GM19043 (cell line): ENCODE data around the gene RTL1.

Source experiments
- ATAC-seq: cut with Tn5 transposase; IDR thresholded peaks from one replicate; pipeline ENCODE4 v1.9.1; 2021; ENCODE audit warnings: low read depth; ENCODE audit not compliant: unreplicated experiment

RTL1 gene

DNA sequence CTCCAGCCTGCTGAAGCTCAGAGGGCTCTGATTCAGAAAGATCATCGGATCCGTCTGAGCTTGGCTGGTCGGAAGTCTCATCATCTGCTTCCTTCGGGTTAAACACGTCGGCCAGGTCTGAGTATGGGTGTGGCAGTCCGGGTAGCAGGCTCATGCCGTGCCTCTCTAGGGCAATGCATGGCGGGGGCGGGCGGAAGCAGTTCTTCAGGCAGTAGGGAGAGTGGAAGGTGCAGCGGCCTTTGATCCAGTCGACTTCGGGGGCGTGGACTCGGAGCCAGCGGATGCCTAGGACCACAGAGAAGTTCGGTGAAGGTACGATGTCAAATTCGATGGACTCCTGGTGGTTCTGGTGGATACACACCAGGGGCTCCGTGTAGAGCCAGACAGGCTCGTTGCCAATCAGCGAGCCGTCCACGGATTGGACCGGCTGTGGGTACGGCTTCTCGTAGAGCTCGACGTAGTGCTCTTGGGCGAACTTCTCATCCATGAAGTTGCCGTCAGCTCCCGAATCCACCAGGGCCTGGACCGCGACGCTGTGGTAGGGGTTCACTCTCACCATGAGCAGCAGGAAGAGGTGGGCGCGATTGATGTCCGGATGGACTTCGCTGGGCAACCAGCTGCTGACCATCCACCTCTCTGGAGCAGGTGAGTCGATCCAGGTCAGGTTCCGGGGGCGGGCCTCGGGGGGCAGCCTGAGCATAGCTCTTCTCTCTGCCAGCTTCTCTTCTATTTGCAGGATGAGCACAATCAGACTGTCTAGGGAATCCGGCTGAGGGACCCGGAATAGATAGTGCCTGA lies 20.3 kb downstream of the RTL1 start:
- no peak for ATAC-seq

DNA sequence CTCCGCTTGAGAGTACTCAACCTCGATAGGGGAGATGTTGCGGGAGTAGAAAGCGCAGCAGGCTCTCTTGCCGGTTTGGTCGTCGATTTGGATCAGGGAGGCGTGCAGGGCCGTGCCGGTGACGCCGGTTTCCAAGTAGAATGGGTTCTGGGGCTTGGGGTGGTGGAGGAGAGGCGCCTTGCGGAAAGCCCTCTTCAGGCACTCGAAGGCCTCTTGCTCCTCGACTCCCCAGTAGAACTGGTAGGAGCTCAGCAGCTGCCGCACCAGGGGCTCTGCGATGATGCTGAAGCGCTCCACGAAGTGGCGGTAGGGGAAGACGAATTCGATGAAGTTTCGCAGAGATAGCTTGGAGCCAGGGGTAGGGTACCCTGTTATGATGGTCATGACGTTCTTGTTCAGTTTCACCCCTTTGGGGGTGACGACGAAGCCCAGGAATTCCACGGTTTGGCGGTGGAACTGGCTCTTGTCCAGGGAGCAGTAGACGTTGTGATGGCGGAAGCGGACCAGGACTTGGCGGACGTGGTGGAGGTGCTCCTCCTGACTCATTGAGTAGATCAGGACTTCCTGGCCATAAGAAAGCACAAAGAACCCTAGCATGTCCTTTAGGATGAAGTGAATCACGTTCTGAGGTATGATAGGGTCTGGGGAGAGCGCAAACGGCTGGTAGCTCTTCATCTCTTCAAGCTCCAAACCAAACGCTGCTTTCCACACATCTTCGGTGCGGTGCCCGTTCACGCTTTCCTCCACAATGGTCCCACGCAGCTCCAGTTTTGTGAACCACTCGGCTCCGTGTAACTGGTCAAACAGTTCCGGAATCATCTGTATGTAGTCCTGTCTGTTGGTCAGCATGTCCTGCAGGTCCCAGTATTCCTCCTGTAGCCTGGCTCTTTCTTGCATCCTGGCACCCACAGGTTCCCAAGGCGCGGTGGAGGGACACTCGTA lies 21.2 kb downstream of the RTL1 start:
- ATAC-seq = no peak

DNA sequence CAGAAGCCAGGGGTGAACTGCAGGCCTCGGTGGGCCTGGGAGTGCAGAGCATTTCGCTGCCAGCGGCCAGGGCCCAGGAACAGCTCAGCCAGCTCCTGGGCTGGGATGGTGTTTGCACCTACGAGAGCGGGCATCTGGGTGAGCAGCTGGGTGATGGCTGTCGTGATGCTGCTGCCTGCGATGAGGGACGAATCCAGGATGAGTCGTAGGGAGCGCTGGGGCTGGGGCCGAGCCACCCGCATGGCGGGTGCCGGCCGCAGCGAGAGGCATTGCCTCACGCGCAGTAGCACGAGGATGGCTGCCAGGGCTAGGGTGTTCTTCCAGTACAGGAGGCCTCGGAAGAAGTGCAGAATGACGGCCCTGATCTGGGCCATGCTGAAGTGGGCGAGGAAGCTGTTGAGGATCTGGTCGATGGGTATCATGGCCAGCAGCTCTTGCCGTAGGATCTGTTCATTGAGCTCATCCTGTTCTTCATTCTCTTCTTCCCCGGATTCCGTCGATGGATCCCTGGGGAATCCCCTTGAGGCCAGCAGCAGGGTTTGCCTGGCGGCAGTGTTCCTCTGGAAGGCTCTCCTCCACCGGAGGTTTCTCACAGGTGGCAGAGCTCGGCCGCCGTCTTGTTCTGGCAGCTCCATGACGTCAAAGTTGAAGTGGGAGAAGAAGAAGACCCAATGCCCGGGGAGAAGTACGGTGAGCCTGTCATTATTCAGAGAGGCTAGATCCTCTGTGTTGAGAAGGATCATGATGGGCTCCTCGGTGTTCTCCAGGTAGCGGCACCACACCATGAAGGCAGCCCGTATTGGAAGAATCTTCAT lies 22.1 kb downstream of the RTL1 start:
- no peak for ATAC-seq

DNA sequence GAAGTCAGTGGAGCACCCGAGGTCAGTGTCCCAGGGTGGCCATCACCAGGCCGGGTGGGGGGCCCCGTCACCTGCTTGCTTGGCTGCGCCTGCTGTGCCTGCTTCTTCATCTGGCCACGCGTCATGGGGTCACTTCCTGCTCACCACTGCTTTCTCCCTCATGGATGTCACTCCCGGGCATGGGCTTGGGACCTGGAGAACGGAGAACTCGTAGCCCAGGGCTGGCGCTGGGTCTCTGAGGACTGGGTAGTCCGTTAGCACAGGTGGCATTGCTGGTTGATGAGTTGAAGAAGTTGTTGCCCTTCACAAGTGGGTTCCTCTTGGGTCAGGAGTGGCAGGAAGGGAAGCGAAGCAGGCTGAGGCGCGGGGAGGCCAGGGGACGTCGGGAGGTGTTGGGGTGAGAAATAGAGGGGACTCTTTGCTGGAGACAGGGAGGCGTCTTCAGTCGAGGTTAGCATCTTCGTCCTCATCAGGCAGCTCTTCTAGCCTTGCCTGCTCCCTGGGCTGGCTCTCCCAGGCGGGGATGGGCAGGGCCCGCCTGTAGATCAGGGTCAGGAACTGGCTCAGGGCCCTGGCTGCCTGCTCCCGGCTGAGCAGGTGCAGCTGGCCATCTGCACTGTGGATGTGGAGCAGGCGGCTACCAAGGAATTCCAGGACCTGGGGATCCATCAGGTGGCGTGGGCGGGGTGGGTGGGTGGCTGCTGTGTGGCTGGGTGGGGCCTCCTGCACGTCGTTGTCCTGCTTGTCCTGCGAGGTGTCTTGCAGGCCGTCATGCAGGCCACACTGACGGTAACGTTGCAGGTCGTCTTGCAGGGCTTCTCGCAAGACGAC lies 23.0 kb downstream of the RTL1 start:
- ATAC-seq = no peak

DNA sequence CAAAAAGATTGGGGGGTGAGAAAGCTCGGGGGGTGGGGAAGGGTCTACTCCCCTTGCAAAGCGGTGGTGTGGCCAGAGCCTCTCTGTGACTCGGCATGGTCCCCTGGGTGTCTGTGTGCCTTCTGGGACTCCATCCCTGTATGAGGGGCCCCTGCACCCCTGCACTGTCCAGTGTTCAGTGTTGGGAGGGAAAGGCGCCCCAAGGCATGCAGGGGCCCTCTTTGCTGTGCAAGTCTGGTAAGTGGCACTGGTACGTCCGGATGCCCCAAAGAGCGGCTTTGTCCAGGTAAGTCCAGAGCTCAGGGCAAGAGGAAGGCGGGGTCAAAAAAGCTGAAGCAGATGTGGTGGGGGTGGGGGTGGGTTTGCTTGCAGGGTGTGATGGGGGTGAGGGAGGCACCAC lies 23.7 kb downstream of the RTL1 start:
- ATAC-seq = no peak

DNA sequence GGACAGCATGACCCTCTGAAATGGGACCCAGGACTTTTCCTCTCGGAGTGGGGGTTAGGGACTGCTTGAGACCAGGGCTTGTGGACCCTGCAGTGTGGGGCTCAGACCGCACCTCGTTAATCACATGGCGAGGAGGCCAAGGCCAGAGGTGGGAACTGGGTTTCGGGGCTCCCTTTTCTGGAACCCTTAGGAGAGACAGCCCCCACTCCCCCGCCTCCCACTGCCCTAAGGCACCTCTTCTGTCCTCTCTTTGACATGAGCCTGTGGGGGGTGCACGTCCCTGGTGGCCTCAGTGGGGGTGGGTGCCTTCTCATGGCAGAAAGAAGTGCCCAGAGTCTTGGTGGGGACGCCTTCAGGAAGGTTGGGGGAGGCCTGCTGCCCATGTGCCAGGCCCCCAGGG lies 24.3 kb downstream of the RTL1 start:
- no peak for ATAC-seq

DNA sequence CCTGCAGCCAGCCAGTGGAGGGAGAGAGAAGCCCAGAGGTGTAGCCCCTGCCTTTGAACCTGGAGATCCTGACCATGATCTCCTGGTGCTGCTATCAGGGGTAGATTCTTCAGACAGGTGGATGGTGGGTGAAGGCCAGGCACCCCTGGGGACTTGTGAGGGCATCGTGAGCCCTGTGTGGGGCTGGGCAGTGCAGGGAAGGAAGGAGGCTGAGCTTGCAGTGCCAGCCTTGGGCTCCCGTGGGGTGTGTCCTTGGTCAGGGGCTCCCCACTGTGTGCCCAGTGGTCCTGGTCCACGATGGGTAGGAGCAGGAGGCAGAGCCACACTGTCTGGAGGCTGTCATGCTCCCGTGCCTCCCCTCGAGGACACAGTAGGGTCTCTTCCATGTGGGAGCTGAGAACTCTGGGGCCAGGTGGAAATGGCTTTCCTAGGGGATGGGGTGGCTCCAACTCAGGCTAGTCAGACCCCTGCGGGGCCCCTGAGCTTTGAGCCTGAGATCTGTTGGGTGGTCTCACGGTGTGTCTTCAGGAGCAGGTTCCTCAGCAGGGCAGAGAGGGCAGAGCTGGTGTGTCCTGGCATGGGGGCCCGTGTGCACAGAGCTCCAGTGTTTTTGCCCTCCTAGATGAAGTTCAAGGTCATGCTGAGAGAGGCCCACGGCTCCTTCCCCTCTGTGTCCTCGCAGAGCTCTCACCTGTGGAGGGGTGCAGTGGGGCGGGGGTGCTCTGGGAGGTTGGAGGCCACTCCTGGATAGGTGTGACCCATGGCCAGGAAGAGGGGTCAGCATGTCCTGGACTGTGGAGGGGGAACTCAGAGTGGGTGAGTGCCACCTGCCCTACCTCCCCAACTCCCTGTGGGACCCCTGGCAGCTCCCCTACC lies 25.0 kb downstream of the RTL1 start:
- ATAC-seq = no peak

DNA sequence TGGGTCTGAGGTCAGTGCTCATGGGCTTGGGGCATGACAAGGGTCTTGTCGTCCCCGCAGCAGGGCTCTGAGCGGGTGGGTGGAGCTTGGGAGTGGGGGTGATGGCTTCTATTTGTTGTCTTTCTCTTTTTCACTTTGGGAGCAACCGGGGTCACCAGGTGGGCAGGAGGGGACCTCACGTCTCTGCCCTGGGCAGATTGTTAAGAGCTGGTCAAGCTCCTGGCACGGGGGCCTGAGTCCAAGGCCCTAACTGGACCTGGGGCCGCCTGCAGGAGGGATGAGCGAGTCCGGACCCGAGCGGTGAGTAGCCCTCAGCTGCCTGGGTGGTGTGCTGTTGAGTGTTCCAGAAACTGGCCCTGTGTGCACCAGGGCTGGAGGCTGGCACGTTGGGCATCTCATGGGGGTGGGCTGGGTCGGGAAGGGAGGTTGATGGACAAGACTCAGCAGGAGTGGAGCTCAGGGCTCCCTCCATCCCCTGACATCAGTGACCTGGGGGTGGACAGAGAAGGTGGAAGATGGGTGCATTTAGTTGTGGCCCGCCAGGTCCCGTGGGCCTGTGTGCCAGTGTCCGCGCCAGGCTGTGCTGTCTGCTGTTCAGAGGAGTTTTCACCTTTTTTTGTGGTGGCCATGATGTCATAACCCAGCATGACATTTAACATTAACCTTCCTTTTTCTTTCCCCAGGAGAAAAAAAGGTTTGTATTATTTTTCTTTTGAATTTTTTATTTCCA lies 27.5 kb downstream of the RTL1 start:
- no peak for ATAC-seq

DNA sequence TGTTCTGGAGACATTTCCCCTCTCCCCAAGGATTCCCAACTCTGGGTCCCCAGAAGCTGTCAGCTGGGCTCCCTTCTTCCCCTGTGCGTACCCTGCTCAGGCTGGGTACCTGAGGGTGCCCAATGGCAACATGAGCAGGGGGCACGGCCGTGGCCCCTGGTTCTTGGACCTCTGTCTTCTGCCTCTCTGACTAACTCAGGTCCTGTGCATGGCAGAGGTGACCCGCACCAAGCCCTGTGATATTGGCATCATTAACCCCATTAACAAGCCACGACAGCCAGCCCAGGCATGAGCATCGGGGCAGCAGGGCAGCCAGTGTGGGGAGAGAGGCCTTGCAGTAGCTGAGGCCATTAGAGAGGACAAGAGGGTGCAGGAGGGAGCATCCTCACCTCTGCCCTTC lies 28.4 kb downstream of the RTL1 start:
- no peak for ATAC-seq

DNA sequence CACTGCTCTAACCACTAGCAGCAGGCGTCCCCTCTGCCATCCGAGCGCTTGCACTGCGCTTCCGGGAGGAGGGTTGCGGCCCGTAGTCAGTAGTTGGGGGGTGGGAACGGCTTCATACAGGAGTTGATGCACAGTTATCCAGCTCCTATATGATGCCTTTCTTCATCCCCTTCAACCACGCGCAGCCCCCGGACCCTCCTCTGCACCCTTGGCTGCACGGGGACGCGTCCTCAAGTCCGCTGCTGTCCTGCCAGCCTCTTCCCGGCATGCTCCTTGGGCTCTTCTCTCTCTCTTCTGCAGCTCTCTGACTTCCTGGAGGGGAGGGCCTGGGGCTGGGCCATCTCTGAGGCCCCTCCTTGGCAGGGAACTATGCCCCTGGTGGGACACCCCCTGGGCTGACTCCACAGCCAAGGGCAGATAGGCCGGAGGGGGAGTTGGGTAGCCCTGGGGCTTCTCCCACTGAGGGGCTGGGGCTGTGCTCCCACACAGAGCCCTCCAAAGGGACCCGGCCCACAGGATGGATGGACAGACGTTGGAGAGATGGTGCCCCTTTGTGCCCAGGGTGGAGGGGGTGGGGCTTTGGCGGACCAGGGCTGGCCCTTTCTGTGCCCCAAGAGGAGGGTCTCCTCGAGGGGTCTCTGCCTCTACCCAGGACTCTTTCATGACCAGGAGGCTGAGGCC lies 29.0 kb downstream of the RTL1 start:
- no peak for ATAC-seq

DNA sequence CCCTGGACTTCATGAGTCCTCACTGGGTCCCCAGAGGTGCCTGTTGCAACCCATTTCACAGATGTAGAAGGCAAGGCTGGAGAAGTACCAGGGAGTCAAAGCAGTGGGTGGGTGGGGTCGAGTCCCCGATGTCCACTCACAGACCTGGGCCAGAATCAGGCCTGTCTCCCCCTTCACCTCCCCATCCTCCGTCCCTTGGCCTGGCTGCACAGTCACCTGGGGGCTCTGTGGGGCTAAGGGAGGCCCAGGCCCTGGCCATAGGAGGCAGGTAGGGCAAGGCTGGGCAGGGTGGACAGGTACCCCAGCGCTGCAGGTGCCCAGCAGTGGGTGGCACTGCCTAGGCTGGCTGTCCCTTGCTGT lies 29.5 kb downstream of the RTL1 start:
- no peak for ATAC-seq

DNA sequence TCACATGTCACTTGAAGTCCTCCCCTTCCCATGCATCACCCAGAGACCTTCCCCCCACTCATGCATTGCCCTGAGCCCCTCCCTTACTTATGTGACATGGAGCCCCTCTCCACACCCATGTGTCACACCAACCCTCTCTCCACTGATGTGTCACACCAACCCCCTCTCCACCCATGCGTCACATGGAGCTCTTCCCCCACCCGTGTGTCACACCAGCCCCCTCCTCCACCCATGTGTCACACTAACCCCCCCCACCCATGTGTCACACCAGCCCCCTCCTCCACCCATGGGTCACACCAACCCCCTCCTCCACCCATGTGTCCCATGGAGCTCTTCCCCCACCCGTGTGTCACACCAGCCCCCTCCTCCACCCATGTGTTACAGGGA lies 30.4 kb downstream of the RTL1 start:
- ATAC-seq = no peak

DNA sequence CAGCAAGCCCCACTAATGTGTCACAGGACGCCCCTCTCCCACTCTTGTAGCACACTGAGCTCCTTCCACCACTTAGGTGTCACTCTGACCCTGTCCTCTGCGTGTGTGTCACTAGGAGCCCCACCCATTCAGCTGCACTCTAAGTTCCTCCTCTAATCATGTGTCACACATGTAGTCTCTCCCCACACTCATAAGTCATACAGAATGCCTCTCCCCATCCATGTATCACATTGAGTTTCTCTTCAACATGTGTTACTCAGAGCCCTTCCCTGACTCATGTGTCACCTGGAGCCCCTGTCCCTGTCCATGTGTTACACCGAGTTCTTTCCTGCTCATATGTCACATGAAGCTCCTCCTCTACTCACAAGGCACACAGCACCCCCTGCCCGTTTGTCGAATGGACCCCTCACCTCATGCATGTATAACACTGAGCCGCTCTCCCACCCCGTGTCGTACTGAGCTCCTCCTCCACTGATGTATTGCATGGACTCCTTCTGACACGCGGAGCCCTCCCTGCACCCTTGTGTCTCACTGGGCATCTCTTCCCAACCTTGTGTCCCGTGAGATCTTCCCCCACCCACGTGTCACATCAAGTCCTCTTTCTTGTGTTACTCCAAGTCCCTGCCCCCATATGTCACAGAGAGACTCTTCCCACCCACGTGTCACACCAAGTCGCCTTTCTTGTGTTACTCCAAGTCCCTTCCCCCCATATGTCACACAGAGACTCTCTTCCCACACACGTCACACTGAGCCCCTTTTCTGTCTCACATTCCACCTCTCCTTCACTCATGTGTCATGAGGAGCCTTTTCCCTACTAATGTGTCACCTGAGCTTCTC lies 31.0 kb downstream of the RTL1 start:
- no peak for ATAC-seq

DNA sequence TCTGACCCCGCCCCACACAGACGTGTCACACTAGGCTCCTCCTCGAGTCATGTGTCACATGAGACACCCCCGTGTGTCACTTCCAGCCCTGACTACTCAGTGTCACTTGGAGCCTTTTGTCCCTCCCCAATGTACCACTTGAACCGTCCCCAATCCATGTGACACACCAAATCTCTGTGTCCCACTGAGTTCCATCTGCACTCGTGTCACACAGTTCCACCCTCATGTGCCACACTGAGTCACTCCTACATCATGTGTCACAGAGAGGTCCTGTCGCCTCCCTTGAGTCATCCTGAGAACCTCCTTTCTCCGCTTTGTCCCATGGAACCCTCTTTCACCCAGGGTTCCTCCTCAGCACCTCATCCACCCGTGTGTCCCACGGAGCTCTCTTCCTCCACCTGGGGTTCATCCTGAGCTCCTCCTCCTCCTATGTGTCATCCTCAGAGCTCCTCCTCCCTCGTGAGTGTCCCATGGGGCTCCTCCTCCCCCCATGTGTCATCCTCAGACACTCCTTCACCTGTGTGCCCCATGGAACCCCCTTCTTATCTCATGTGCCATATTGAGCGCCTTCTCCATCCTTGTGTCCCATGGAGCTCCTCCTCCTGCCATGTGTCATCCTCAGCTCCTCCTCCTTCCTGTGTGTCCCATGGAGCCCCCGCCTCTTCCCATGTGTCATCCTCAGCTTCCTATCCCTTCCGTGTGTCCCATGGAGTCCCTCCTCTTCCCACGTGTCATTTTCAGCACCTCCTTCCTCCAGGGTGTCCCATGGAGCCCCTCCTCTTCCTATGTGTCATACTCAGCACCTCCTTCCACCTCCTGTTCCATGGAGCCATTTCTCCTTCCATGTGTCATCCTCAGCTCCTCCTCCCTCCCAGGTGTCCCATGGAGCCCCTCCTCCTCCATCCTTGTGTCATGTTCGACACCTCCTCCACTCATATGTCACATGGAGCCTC lies 32.0 kb downstream of the RTL1 start:
- no peak for ATAC-seq

DNA sequence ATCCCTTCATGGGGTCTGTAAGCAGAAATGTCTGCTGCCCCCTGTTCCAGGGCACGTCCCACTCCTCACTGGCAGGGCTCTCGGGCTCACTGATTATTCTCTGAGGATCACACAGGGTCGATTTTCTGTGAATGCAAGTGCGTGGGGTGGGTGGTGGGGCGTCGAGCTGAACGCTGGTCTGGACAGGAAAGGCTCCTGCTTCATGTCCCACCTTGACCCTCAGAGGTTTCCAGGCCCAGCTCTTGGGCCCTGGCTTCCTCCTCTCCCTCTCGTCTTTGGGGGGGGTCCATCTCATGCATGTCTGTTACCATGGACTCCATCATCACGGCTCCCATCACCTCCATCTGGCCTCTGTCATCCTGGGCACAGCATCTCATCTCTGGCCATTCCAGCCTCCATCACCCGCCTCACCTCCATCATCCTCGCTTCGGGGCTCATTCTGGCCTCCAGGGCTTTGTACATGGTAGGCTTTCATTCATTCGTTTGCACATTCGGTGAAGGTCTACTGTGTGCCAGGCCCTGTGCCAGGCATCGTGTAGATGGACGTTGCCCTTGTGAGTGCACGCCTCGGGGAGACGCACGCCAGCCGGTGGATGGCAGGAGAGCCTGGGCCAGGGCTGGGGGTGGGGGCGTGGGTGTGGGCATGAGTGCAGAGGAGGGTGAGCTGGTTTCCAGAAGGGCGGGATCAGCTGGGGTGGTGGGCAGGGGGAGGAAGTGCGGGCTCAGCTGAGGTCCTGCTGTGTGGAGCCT lies 34.7 kb downstream of the RTL1 start:
- ATAC-seq = no peak
